HG03196 (cell line): ENCODE data around the gene PATJ.
"Not testable (repeated sequence)": the region's sequence is repeated elsewhere in the genome, so short reads cannot be mapped to it uniquely, and the experiment has no call there.

Experiments
- ATAC-seq: cut with Tn5 transposase; IDR thresholded peaks from one replicate; pipeline ENCODE4 v1.9.1; 2021; ENCODE audit not compliant: unreplicated experiment

The PATJ gene

GRCh38 chr1:62139410-62139809, 397.1 kb downstream of the PATJ start:
- no peak for ATAC-seq

DNA sequence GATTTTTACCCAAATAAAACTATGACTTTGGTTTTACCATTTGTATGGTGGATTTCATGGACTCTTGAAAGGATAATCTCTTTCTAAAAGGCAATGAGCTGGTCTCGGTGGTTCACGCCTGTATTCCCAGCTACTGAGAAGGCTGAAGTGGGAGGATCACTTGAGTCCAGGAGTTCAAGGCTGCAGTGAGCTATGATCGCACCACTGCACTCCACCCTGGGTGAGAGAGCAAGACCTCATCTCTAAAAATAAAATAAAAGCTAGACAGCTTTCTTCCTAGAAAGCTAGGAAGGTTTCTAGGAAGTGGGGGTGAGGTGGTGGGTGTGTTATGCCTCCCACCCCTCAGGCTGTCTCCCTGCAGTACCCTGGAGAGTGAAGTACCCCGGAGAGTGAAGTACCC, 398.4 kb downstream of the PATJ start:
- no peak for ATAC-seq

- ATAC-seq: no peak
These were observed 400.2 kb downstream of the PATJ start for GRCh38 chr1:62142496-62142895.

- ATAC-seq: no peak
These were observed 402.1 kb downstream of the PATJ start for GRCh38 chr1:62144238-62144831.

GRCh38 chr1:62159940-62160348, 417.7 kb downstream of the PATJ start:
- peak; percentile 64 for ATAC-seq

DNA sequence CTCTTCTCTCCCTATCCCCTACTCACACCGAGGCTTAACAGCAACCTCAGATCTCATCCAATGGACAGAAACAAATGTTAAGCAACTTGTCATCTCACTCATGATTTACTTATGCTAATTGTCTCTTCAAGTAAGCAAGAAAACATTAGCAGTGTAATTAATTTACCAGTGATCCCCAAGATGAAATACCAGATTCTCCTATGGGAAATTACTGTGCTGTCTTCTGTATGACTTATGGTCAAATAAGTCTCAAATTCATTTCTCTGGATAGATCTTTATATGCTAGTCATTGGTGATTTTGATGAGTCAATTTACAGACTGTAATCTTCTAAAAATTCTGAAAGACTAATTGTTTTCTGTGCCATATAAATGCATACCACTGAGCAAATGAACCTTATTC, 419.4 kb downstream of the PATJ start:
- ATAC-seq: no peak

DNA sequence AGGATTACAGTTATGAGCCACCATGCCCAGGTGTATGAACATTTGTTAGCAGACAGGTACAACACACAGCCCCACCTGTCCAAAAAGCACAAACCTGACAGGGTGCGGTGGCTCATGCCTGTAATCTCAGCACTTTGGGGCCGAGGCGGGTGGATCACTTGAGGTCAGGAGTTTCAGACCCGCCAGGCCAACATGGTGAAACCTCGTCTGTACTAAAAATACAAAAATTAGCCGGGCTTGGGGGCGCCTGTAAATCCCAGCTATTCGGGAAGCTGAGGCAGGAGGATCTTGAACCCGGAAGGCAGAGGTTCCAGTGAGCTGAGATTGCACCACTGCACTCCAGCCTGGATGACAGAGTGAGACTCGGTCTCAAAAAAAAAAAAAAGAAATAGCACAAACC, 428.1 kb downstream of the PATJ start:
- not testable (repeated sequence) for ATAC-seq

GRCh38 chr1:62175568-62176179, 433.4 kb downstream of the PATJ start:
- ATAC-seq: no peak

DNA sequence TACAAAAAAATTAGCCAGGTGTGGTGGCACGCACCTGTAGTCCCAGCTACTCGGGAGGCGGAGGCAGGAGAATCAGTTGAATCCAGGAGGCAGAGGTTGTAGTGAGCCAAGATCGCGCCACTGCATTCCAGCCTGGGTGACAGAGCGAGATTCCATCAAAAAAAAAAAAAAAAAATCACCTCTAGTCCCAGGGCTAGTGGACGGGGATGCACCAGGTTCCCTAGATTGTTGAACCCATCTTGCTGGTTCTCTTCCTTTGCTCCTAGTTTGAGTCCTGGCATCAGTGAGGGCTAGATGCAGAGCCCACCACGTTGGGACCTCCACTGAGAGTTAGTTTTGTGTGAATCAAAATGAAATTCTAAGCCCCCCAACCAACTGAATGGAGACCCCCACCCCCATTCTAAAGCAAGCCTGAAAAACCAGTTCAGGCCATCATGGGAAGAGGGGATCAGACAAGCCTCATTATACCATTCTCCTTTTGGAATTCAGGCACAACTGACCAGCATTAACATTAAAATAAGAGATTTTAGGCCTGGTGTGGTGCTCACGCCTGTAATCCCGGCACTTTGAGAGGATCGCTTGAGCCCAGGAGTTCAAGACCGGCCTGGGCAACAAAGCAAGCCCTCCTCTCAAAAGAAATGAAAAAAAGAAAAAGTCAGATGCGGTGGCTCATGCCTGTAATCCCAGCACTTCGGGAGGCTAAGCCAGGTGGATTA, 434.5 kb downstream of the PATJ start:
- ATAC-seq: no peak

DNA sequence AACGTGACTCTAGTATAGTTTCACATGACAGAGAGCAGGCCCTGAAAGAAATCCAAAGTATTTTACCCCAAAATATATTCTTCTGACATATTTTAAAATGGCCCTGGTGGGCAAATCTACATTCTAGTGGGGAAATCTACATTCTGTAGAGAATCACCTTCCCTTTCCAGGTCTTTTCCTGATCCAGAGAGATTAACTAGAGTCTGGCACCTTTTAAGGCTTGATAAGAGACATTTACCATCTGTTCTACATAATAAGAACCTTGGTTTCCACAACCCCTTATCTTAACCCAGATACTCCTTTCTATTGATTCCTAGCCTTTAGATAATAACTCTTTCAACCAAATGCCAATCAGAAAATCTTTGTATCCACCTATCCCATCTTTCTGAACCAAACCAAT, 435.3 kb downstream of the PATJ start:
- ATAC-seq: no peak

GRCh38 chr1:62178372-62178771, 436.1 kb downstream of the PATJ start:
- ATAC-seq: no peak

DNA sequence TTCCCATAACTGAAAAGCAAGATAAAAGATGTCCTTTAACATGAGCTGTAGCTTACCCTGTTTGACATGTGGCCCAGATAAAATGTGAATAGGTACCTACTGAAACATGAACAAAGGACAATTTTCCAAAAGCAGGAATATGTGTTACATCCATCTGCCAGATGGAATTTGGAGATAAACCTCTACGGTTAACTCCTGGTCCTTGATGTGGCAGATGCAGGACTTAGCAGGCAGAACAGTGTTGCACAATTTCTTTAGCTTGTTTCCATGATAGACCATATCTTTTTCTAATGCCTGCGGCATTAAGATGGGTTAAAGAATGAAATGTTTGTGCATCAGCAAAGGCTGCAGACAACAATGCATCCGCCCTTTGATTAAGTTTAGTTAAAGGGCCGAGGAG, 437.8 kb downstream of the PATJ start:
- ATAC-seq: not testable (repeated sequence)

GRCh38 chr1:62180639-62181038, 438.4 kb downstream of the PATJ start:
- ATAC-seq: no peak

DNA sequence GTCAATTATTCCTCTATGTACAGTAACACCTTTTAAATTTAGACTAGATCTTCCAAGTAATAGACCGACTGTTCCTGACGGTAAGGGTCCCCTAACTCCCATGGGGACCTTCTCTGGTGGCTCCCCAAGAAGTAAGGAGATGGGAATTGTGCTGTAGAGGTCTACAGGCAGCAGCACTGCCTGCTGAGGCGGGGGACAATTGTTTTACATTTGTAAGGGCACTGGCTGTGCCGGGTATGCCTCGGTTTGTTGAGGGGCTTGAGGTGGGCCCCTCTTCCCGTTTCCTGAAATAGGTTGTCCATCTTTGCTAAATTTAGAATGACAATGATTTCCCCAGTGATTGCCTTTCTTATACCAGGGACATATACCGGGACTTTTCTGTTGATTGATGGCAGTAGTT, 439.3 kb downstream of the PATJ start:
- ATAC-seq: no peak

- not testable (repeated sequence) for ATAC-seq
These were observed 439.9 kb downstream of the PATJ start for GRCh38 chr1:62182157-62182556.

- ATAC-seq: not testable (repeated sequence)
These were observed 441.1 kb downstream of the PATJ start for GRCh38 chr1:62183164-62184020.

GRCh38 chr1:62184336-62184735, 442.1 kb downstream of the PATJ start:
- ATAC-seq: no peak

- ATAC-seq: not testable (repeated sequence)
These were observed 443.0 kb downstream of the PATJ start for GRCh38 chr1:62185233-62185632.

DNA sequence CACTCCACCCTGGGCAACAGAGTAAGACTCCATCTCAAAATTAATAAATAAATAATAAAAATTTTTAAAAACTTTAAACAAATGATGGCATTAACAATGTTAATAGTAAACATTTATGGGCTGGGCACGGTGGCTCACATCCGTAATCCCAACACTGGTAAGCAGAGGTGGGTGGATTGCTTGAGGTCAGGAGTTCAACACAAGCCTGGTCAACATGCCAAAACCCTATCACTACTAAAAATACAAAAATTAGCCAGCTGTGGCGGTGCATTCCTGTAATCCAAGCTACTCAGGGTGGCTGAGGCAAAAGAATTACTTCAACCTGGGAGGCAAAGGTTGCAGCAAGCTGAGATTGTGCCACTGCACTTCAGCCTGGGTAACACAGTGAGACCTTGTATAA, 443.4 kb downstream of the PATJ start:
- ATAC-seq: no peak

DNA sequence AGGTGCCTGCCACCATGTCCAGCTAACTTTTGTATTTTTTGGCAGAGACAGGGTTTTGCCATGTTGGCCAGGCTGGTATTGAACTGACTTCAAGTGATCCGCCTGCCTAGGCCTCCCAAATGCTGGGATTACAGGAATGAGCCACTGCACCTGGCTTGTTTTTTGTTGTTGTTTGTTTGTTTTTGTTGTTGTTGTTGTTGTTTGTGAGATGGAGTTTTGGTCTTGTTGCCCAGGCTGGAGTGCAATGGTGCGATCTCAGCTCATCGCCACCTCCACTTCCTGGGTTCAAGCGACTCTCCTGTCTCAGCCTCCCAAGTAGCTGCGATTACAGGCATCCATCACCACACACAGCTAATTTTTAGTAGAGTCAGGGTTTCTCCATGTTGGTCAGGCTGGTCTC, 445.3 kb downstream of the PATJ start:
- no peak for ATAC-seq

GRCh38 chr1:62188111-62188510, 445.8 kb downstream of the PATJ start:
- ATAC-seq: no peak
